H1 (cell line): Measurements from ENCODE around the gene ASZ1. TPM values are rescaled to one million over a fixed set of nuclear protein-coding genes. Genes with fewer than 3 reads are reported as not detected.

ENCODE experiments used
- CTCF ChIA-PET: fragments of 300-600 bp; sonication (Branson Sonifier 250); formaldehyde crosslinking; loops from one replicate; lab custom pipeline; 2021; ENCODE audit not compliant: partially characterized antibody; lab: Charles Lee
- POLR2A ChIA-PET: fragments of 300-600 bp; sonication (Branson Sonifier 250); formaldehyde crosslinking; loops from one replicate; lab custom pipeline; 2021; ENCODE audit warnings: inconsistent platforms; ENCODE audit not compliant: partially characterized antibody; lab: Charles Lee
- DNase-seq, 2 experiments: peaks; one replicate each; pipeline versions ENCODE4 v3.0.0 to v3.0.0-alpha.2; 2010 to 2022; ENCODE audit warnings: low spot score in 2 of 2, low read depth in 1 of 2, mixed read lengths in 1 of 2
- FAIRE-seq: peaks from 2 replicates; lab custom pipeline; 2011; peaks lifted over from hg19 to GRCh38; lab: Jason Lieb, UNC
- H2AFZ ChIP-seq: 2 replicates; pipeline ENCODE4 v1.8.1; 2012; ENCODE audit warnings: low read length, inconsistent platforms
- H2AK5ac ChIP-seq: 2 replicates; pipeline ENCODE4 v1.6.1; 2013; ENCODE audit warnings: low read depth, low read length
- H2BK120ac ChIP-seq: replicated peaks from 2 replicates; pipeline ENCODE3; 2013; ENCODE audit warnings: low read depth, low read length, inconsistent platforms
- H2BK12ac ChIP-seq: 2 replicates; pipeline ENCODE4 v1.6.1; 2013; ENCODE audit warnings: low read depth, low read length
- H2BK15ac ChIP-seq: 2 replicates; pipeline ENCODE4 v1.6.1; 2013; ENCODE audit warnings: low read length
- H2BK20ac ChIP-seq: 2 replicates; pipeline ENCODE4 v1.6.1; 2013; ENCODE audit warnings: low read length
- H2BK5ac ChIP-seq: 2 replicates; pipeline ENCODE4 v1.6.1; 2013; ENCODE audit warnings: low read depth, low read length
- H3K14ac ChIP-seq: 2 replicates; pipeline ENCODE4 v1.6.1; 2013; ENCODE audit warnings: inconsistent platforms; ENCODE audit not compliant: insufficient read length
- H3K18ac ChIP-seq: 2 replicates; pipeline ENCODE4 v1.6.1; 2013; ENCODE audit warnings: low read length; ENCODE audit errors: extremely low read depth
- H3K23ac ChIP-seq: 2 replicates; pipeline ENCODE4 v1.6.1; 2013; ENCODE audit warnings: inconsistent platforms; ENCODE audit not compliant: insufficient read length
- H3K23me2 ChIP-seq: 2 replicates; pipeline ENCODE4 v1.6.1; 2013; ENCODE audit warnings: low read depth, low read length
- H3K27ac ChIP-seq: 2 replicates; pipeline ENCODE4 v1.6.1; 2011; ENCODE audit warnings: low read depth, low read length, inconsistent platforms
- H3K27me3 ChIP-seq, 4 experiments: replicated peaks in 1 of 4; 1 replicate in 1 of 4; 2 replicates in 3 of 4; pipeline versions ENCODE4 v1.6.1 to v1.8.1; 2011 to 2013; ENCODE audit warnings: low read length in 3 of 4, mild to moderate bottlenecking in 3 of 4, inconsistent platforms in 2 of 4, mixed read lengths in 2 of 4, moderate library complexity in 1 of 4; ENCODE audit not compliant: control insufficient read depth in 3 of 4, insufficient read depth in 3 of 4; ENCODE audit errors: extremely low read depth in 1 of 4
- H3K36me3 ChIP-seq, 4 experiments: 2 replicates each; pipeline versions ENCODE4 v1.6.1 to v1.8.1; 2011 to 2013; ENCODE audit warnings: mild to moderate bottlenecking in 4 of 4, low read length in 3 of 4, moderate library complexity in 2 of 4, control low read depth in 1 of 4, inconsistent platforms in 1 of 4; ENCODE audit not compliant: insufficient read depth in 4 of 4, control insufficient read depth in 2 of 4
- H3K4ac ChIP-seq: replicated peaks from 2 replicates; pipeline ENCODE3; 2013; ENCODE audit warnings: low read length, low read depth, mixed read lengths, inconsistent platforms; ENCODE audit not compliant: insufficient read length
- H3K4me1 ChIP-seq, 4 experiments: replicated peaks in 1 of 4; 1 replicate in 1 of 4; 2 replicates in 3 of 4; pipeline versions ENCODE4 v1.6.1 to v1.8.1; 2011 to 2013; ENCODE audit warnings: low read length in 3 of 4, inconsistent platforms in 2 of 4, mixed read lengths in 1 of 4; ENCODE audit not compliant: insufficient read depth in 4 of 4, control insufficient read depth in 3 of 4
- H3K4me2 ChIP-seq, 2 experiments: 2 replicates each; pipeline versions ENCODE4 v1.6.1 to v1.8.1; 2011 to 2013; ENCODE audit warnings: low read depth in 2 of 2, low read length in 2 of 2, control low read depth in 1 of 2, inconsistent platforms in 1 of 2, mild to moderate bottlenecking in 1 of 2; ENCODE audit not compliant: insufficient read depth in 1 of 2
- H3K4me3 ChIP-seq, 4 experiments: fragments of 200-600, 300-600 bp in 1 of 4; sonication (generic), shearing (Covaris generic), sonication (Bioruptor Twin) in 1 of 4; 2 replicates each; pipeline versions ENCODE4 v1.5.1 to v1.8.1; 2011 to 2016; ENCODE audit warnings: low read length in 4 of 4, low read depth in 3 of 4, control low read depth in 2 of 4, inconsistent platforms in 2 of 4, mild to moderate bottlenecking in 2 of 4, mixed read lengths in 1 of 4, moderate library complexity in 1 of 4; ENCODE audit not compliant: insufficient read depth in 2 of 4; ENCODE audit errors: extremely low read depth in 1 of 4
- H3K56ac ChIP-seq: replicated peaks from 2 replicates; pipeline ENCODE3; 2013; ENCODE audit warnings: low read depth, mild to moderate bottlenecking, mixed read lengths, low read length, inconsistent platforms; ENCODE audit not compliant: insufficient read length
- H3K79me1 ChIP-seq: 2 replicates; pipeline ENCODE4 v1.6.1; 2013; ENCODE audit warnings: low read depth, low read length, control low read depth
- H3K79me2 ChIP-seq, 2 experiments: 2 replicates each; pipeline versions ENCODE4 v1.6.1 to v1.8.1; 2012 to 2013; ENCODE audit warnings: low read length in 2 of 2, mild to moderate bottlenecking in 2 of 2, inconsistent platforms in 1 of 2; ENCODE audit not compliant: insufficient read depth in 2 of 2, control insufficient read depth in 1 of 2
- H3K9ac ChIP-seq, 4 experiments: replicated peaks in 1 of 4; 1 replicate in 1 of 4; 2 replicates in 3 of 4; pipeline versions ENCODE4 v1.6.1 to v1.8.1; 2011 to 2013; ENCODE audit warnings: low read depth in 3 of 4, low read length in 3 of 4, control low read depth in 2 of 4, mild to moderate bottlenecking in 2 of 4, moderate library complexity in 2 of 4, inconsistent platforms in 1 of 4; ENCODE audit errors: extremely low read depth in 1 of 4
- H3K9me3 ChIP-seq, 2 experiments: 2 replicates each; pipeline versions ENCODE4 v1.6.1 to v1.8.1; 2012 to 2013; ENCODE audit warnings: mild to moderate bottlenecking in 2 of 2, moderate library complexity in 2 of 2, control low read depth in 1 of 2, inconsistent platforms in 1 of 2, low read depth in 1 of 2, low read length in 1 of 2, mixed read lengths in 1 of 2; ENCODE audit not compliant: insufficient read depth in 2 of 2
- H4K20me1 ChIP-seq, 2 experiments: replicated peaks in 1 of 2; 2 replicates each; pipeline versions ENCODE3 to v1.8.1; 2011 to 2013; ENCODE audit warnings: inconsistent platforms in 2 of 2, low read length in 2 of 2, mild to moderate bottlenecking in 1 of 2; ENCODE audit not compliant: insufficient read depth in 2 of 2, control insufficient read depth in 1 of 2
- H4K5ac ChIP-seq: 2 replicates; pipeline ENCODE4 v1.6.1; 2013; ENCODE audit warnings: low read length, low read depth, mixed read lengths, inconsistent platforms; ENCODE audit not compliant: insufficient read length
- H4K8ac ChIP-seq: 2 replicates; pipeline ENCODE4 v1.8.0; 2013; ENCODE audit warnings: mild to moderate bottlenecking, moderate library complexity, low read length, inconsistent platforms; ENCODE audit not compliant: insufficient read depth; ENCODE audit errors: extremely low read depth
- H4K91ac ChIP-seq: replicated peaks from 2 replicates; pipeline ENCODE3; 2013; ENCODE audit warnings: low read length, mixed read lengths, inconsistent platforms; ENCODE audit not compliant: insufficient read length
- CREB1 ChIP-seq: IDR thresholded peaks from 2 replicates; pipeline ENCODE4 v1.6.1; 2012; ENCODE audit warnings: inconsistent platforms
- CTCF ChIP-seq, 3 experiments: IDR thresholded peaks; 1 replicate in 2 of 3; 2 replicates in 1 of 3; pipeline versions ENCODE4 v1.5.1 to v1.6.1; 2011; ENCODE audit warnings: low read length in 3 of 3, mild to moderate bottlenecking in 3 of 3, inconsistent platforms in 2 of 3, low read depth in 1 of 3, moderate library complexity in 1 of 3; ENCODE audit not compliant: insufficient read depth in 1 of 3; ENCODE audit errors: control extremely low read depth in 1 of 3
- EGR1 ChIP-seq: IDR thresholded peaks from 2 replicates; pipeline ENCODE4 v1.6.1; 2011; ENCODE audit warnings: low read depth, low read length, borderline replicate concordance
- MAX ChIP-seq: IDR thresholded peaks from 2 replicates; pipeline ENCODE4 v1.6.1; 2012; ENCODE audit warnings: inconsistent platforms
- NRF1 ChIP-seq: IDR thresholded peaks from 2 replicates; pipeline ENCODE4 v1.6.1; 2011; ENCODE audit warnings: mild to moderate bottlenecking, low read depth, low read length, improper control_type of control experiment
- POU5F1 ChIP-seq: IDR thresholded peaks from 2 replicates; pipeline ENCODE4 v1.6.1; 2011; ENCODE audit warnings: low read depth, mild to moderate bottlenecking, low read length, moderate library complexity
- RNF2 ChIP-seq: fragments of 200-900, 300-1000 bp; sonication (generic); IDR thresholded peaks from 2 replicates; pipeline ENCODE4 v1.7.1; 2016; ENCODE audit warnings: borderline replicate concordance, low read depth, mild to moderate bottlenecking, antibody characterized with exemption, low read length; ENCODE audit not compliant: poor library complexity, severe bottlenecking; ENCODE audit errors: missing control alignments
- SIRT6 ChIP-seq: IDR thresholded peaks from one replicate; pipeline ENCODE4 v1.7.1; 2012; ENCODE audit warnings: low read length, inconsistent platforms
- SIX5 ChIP-seq: IDR thresholded peaks from 2 replicates; pipeline ENCODE4 v1.6.1; 2011; ENCODE audit warnings: mild to moderate bottlenecking, low read depth, low read length
- TBP ChIP-seq: IDR thresholded peaks from 2 replicates; pipeline ENCODE4 v1.6.1; 2011; ENCODE audit warnings: low read depth, low read length, improper control_type of control experiment
- TEAD4 ChIP-seq: IDR thresholded peaks from 2 replicates; pipeline ENCODE4 v1.6.1; 2012; ENCODE audit warnings: low read depth, low read length, inconsistent platforms, mixed read lengths
- WGBS, 2 experiments: shearing (Covaris generic) in 1 of 2; methylation state at CpG; one replicate each; pipeline versions ENCODE4 v1.1.6 to v1.1.7; 2013 to 2015; ENCODE audit warnings: low lambda C conversion rate in 2 of 2, mixed read lengths in 2 of 2, inconsistent platforms in 1 of 2, low coverage in 1 of 2, missing lambda C conversion rate in 1 of 2; ENCODE audit not compliant: insufficient replicate concordance in 2 of 2, insufficient coverage in 1 of 2, insufficient read length in 1 of 2; ENCODE audit errors: extremely low coverage in 1 of 2, missing lambda C conversion rate in 1 of 2; 5-methylcytosine and 5-hydroxymethylcytosine counted together
- polyA plus RNA-seq, 7 experiments: library from polyadenylated mRNA; depleted of rRNA in 3 of 7; stranded (reverse) in 5 of 7; unstranded in 2 of 7; fragments of >200 nt in 5 of 7; fragments of 200-250 nt in 2 of 7; gene quantifications; 1 replicate in 5 of 7; 2 replicates in 1 of 7; 4 replicates in 1 of 7; pipeline versions ENCODE4 v1.2.1 to v1.2.3, GENCODE V29; 2011 to 2013; ENCODE audit warnings: missing spikeins in 2 of 7, mixed read lengths in 2 of 7
- total RNA-seq: library from RNA; stranded (reverse); fragmentation: NEBNext Ultra II Directional; extraction: Animal tissue kit (Norgen Biotek cat#: 25700); gene quantifications from 2 replicates; pipeline ENCODE4 v1.2.1, GENCODE V29; 2021

ASZ1 gene
- total and polyA plus RNA-seq, 2 of the 8 experiments (the other 6 are each of a cell fraction or from before 2014, with no cell fraction given) = not detected

- POLR2A ChIA-PET = no interaction called here
- no peak for DNase-seq
- H3K4me3 ChIP-seq = no peak overlapping the region
- TF ChIP-seq NRF1 (no peak), TBP (no peak), TEAD4 (no peak), SIRT6 (no peak), RNF2 (no peak), POU5F1 (no peak), SIX5 (no peak), MAX (no peak), EGR1 (no peak), CREB1 (no peak), CTCF (IDR thresholded peaks at IDR 0.05; ENCODE audit: control extremely low read depth in 1 of 3, insufficient read depth in 1 of 3, low read depth in 1 of 3, low read length in 3 of 3) (no peak)
These were observed 8.3 kb upstream of the ASZ1 start for GRCh38 chr7:117435475-117436043.

More at GRCh38 chr7:117435475-117436043, 8.3 kb upstream of the ASZ1 start:
- CTCF ChIA-PET = interaction anchor here (1.4 kb wide), 1 partner anchor 32 kb away, joined by 3 read pairs; no protein-coding TSS in a partner anchor
- H3K9me3 ChIP-seq = no peaks in the 10 kb centered on the region
- no peak overlapping the region for H2BK15ac ChIP-seq
- H4K8ac ChIP-seq = no peak overlapping the region
- no peak overlapping the region for H3K23ac ChIP-seq
- H3K4me2 ChIP-seq = no peak overlapping the region
- H3K79me1 ChIP-seq = no peaks in the 10 kb centered on the region
- 0 out of 7 replicates have a peak, but pooled peaks cover 0 to 2% (median 0%) of the 10 kb centered on the region in 4 experiments for H3K4me1 ChIP-seq
- no peaks in the 10 kb centered on the region for H3K36me3 ChIP-seq
- peak overlapping the region; percentile 66; the same call in 1 of the 2 replicates for H2AFZ ChIP-seq
- FAIRE-seq = no peak
- H4K91ac ChIP-seq = no peak overlapping the region
- no peak overlapping the region for H2BK5ac ChIP-seq
- no peak overlapping the region for H2BK20ac ChIP-seq
- no peak overlapping the region for H4K5ac ChIP-seq
- H2BK120ac ChIP-seq = no peak overlapping the region
- no peak overlapping the region for H3K9ac ChIP-seq
- H3K27ac ChIP-seq = no peak overlapping the region
- no peak overlapping the region for H3K4ac ChIP-seq
- H3K79me2 ChIP-seq = no peaks in the 10 kb centered on the region
- H2AK5ac ChIP-seq = no peak overlapping the region
- H3K23me2 ChIP-seq = no peaks in the 10 kb centered on the region
- no peaks in the 10 kb centered on the region for H4K20me1 ChIP-seq
- WGBS, 2 experiments = 90 to 100% methylated on average over 1 to 2 of the region's 2 CpGs
- no peaks in the 10 kb centered on the region for H3K27me3 ChIP-seq
- no peak overlapping the region for H3K18ac ChIP-seq
- no peak overlapping the region for H3K14ac ChIP-seq
- no peak overlapping the region for H2BK12ac ChIP-seq
- H3K56ac ChIP-seq = no peak overlapping the region
